GM21786 (cell line): ENCODE data around the gene SORCS2.

Source experiments
- ATAC-seq: cut with Tn5 transposase; IDR thresholded peaks from one replicate; pipeline ENCODE4 v1.9.1; 2021; ENCODE audit not compliant: unreplicated experiment

Gene SORCS2

GRCh38 chr4:7185487-7186030 lies 6.8 kb upstream of the SORCS2 start:
- ATAC-seq, result no peak

GRCh38 chr4:7186031-7186430 lies 6.3 kb upstream of the SORCS2 start:
- ATAC-seq, result no peak

GRCh38 chr4:7186516-7187167 lies 5.7 kb upstream of the SORCS2 start:
- no peak for ATAC-seq

DNA sequence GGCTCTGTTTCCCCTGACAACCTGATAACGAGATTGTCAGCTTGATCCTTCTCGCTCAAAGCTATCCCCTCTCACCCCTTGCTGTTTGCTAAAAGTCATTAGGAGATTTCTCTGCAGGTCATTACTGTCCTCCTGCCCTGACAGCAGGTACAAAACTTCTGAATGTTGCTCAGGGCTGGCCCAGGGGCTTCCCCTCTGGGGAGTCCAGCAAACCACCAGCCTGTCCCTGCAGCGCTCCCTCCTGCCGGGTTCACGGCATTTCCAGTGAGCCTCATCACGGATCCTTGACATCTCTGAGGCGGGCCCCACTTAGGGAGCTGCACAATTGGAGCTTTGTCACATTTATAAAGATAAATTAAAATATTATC lies 5.2 kb upstream of the SORCS2 start:
- no peak for ATAC-seq

GRCh38 chr4:7187691-7188090 lies 4.6 kb upstream of the SORCS2 start:
- ATAC-seq, result no peak

- ATAC-seq, result no peak
Measured at GRCh38 chr4:7189066-7189465, 3.3 kb upstream of the SORCS2 start.

DNA sequence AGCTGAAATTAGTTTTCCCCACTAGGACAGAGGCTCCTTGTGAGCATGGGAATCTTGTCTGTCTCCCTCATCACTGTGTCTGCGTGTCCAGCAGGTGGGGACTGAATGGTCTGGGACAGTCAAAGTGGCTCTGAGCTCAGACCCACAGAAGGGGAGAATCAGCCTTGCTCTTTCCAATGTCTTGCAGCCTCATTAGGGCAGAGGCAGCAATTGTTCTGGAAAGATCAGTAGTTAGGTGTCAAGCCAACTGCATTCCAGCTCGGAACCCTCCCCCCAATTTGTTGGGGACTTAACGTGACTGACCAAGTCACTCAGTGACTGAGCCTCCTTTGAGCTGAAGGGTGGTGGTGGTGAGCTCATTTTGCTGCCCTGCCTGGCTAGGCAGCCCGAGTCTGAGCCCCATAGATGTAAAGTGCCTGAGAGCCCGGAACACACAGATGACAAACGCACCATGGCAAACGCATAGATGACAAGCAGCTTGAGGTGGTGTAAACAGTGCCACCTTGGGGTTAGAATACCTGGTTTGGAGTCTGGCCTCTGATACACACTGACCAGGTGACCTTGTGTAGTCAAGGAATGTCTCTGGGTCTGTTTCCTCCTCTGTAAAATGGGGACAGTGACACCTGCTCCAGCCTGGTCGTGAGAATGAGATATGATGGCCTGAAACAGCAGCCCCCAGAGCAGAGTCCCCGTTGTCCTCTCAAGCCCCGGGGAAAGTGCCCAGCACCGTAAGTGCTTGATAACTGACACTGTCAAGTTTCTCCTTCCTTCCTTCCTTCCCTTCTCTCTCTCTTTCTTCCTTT lies 2.7 kb upstream of the SORCS2 start:
- ATAC-seq, result no peak

DNA sequence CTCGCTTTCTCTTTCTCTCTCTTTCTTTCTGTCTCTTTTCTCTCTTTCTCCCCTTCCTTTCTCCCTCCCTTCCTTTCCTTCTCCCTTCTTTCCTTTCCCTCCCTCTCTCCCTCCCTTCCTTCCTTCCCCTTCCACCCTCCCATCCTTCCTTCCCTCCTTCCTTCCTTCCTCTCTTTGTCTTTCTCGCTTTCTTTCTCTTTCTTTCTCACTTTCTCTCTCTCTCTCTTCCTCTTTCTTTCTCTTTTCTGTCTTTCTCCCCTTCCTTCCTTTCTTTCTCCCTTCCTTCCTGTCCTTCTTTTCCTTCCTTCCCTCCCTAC lies 2.1 kb upstream of the SORCS2 start:
- ATAC-seq, result no peak

DNA sequence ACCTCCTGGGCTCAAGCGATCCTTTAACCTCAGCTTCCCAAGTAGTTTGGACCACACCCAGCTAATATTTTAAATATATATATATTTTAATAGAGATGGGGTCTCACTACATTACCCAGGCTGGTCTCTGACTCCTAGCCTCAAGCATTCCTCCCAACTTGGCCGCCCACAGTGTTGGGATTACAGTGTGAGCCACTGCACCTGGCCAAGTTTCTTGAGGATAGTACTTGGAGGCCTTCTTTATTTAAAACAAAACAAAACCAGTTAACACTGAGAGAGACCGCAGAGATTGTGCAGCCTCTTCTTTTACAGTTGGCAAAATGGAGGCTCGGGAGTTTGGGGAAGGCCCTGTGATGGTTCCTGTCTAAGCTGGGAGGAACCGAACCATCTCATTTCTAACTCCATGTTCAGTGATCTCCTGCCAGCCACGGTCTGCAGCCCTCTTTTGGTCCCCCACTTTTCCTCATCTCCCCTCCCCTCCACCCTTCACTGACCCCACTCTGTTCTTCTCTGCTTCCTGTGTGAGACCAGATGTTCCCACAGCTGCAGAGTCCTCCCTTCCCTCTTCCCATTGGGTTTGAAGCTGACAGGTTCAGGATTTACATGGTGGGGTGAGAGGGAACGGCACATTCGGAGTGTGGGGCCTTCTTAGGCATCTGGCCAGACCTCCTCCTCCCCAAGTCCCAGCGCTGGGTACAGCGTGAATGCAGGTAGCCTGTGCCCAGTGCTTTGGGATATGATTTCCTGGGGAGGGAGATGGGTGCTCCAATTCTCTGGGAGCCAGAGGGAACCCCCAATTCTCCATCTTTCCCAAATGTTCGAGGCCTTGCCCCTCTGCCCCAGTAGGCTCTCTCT lies 1.4 kb upstream of the SORCS2 start:
- no peak for ATAC-seq

GRCh38 chr4:7191546-7192251 lies 639 bp upstream of the SORCS2 start:
- no peak for ATAC-seq

DNA sequence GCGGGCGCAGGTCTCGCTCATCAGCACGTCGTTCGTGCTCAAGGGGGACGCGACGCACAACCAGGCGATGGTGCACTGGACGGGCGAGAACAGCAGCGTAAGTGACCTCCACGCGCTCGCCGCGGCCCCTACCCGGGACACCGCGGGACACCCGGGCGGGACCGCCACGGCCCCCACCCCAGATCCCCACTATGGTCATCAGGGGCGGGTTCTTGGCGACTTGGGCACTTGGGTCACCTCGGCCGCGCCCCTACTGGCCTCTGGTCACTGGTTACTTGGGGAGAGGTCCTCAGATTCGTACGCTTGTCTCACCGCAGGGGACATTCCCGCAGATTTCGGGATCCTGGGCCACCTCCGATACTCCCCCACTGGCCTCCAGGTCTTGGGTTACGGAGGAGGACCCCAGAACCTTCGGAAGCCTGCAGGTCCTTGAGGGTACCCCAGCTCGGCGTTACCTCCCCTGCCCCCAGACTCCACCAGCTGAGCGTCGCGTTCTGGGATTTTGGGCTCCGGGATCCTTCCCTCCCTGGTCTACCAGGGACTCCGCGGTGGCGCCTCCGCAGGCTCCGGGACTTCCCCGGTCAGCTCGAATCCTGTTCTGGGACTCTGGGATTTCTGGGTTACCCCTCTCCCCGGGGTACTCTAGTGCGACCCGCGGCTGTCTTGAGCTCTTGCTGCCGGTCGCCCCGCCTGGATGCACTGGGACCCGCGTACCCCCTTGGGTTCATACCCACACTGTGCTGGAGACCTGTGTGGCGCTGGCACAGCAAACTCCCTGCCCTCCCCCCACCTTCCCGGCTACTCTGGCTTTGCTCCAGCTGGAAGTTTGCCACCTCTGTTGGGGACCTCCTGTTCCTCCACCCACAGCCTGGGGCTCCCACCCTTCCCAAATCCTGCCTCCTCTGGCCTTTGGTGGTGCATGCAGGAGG lies 956 bp downstream of the SORCS2 start:
- ATAC-seq, result no peak

- ATAC-seq, result no peak
Measured at GRCh38 chr4:7194251-7195140, 2.2 kb downstream of the SORCS2 start.

GRCh38 chr4:7195141-7195515 lies 2.8 kb downstream of the SORCS2 start:
- no peak for ATAC-seq

DNA sequence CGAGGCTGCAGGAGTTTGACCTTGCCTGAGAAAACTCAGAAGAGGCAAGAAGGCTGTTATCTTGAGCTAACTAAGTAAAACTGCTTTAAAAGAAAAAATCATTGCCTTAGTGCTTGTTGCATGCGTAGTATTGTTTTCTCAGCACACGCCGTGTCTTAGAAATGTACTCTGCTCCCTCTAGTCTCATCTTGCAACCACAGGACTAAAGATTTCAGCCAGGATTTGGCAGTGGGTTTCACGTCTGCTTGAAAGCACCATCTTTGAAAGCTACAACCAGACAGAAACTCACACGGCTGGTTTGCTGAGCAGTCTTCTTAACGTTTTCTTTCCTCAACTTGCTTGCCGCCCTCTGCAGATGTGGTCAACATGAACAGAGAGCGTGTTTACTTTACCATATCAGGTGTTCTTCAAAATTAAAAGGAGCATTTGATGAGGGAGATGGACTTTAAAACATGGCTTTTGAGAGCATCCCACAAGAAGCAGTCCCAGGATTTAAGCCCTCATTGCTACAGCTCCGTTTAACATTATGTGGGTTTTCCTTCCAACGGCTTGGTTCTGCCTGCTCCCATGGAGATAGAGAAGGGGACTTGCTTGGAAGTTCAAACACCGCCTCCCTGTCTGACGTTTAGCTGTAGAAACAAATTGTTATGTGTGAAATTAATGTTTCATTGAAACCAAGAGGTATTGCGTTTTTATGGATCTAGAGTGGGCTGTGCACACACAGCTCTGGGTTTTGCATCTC lies 3.4 kb downstream of the SORCS2 start:
- no peak for ATAC-seq

- ATAC-seq, result no peak
Measured at GRCh38 chr4:7196288-7196651, 3.9 kb downstream of the SORCS2 start.

DNA sequence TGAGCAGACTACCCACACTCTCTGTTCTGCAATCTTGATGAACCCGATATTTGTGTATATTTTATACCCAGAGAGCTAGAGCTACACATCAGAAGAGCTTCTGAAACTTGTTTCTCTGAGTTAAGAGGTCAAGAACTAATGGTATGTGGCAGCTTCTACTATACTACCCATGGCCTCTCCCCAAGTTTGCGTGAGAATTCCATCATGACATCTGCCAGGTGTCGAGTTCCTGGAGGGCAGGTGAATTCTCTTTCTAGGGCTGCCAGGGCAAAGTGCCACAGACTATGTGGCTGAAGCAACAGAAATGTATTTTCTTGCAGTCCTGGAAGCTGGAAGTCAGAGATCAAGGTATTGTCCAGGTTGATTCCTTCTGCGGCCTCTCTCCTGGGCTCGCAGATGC lies 4.4 kb downstream of the SORCS2 start:
- ATAC-seq, result no peak

DNA sequence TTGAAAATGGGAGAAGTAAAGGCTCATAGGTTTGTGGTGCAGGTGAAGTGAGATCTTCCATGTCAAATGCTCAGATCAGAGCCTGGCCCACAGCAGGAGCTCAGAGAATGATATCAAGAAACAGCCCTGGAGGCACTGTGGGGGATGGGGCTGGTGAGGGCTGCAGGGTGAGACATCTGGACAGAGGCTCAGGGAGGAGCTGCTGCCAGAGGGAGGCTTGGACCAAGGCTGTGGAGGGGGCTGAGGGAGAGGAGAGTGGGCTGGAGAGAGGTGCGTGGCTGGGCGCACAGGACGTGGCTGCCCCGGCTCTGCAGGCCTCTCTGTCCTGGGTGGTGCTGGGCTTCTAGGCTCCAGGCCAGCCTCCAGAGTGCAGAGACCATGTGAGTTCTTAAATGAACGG lies 5.6 kb downstream of the SORCS2 start:
- no peak for ATAC-seq

- ATAC-seq, result no peak
Measured at GRCh38 chr4:7198440-7199128, 6.2 kb downstream of the SORCS2 start.
